ENCODE data around the gene SH2D7.

Gene SH2D7

GRCh38 chr15:78084449-78084750 lies 8.0 kb upstream of the SH2D7 start:
- TF ChIP-seq CTCF (conservative IDR thresholded peaks at IDR 0.05; ENCODE audit: low read depth, low read length): no peak
- no peak for DNase-seq (ENCODE audit: low read depth)
- H3K4me3 ChIP-seq (ENCODE audit: low read length): no peak overlapping the region

- no peak for DNase-seq (ENCODE audit: low read depth)
- no peak overlapping the region for H3K4me3 ChIP-seq (ENCODE audit: low read length)
- no peak for TF ChIP-seq CTCF (conservative IDR thresholded peaks at IDR 0.05; ENCODE audit: low read depth, low read length)
Measured at GRCh38 chr15:78085928-78086327, 6.4 kb upstream of the SH2D7 start.

- TF ChIP-seq CTCF (conservative IDR thresholded peaks at IDR 0.05; ENCODE audit: low read depth, low read length): no peak
- H3K4me3 ChIP-seq (ENCODE audit: low read length): no peak overlapping the region
- DNase-seq (ENCODE audit: low read depth): no peak
Measured at GRCh38 chr15:78087951-78088772, 4.2 kb upstream of the SH2D7 start.

- TF ChIP-seq CTCF (conservative IDR thresholded peaks at IDR 0.05; ENCODE audit: low read depth, low read length): no peak
- no peak overlapping the region for H3K4me3 ChIP-seq (ENCODE audit: low read length)
- no peak for DNase-seq (ENCODE audit: low read depth)
Measured at GRCh38 chr15:78088773-78089080, 3.6 kb upstream of the SH2D7 start.

DNA sequence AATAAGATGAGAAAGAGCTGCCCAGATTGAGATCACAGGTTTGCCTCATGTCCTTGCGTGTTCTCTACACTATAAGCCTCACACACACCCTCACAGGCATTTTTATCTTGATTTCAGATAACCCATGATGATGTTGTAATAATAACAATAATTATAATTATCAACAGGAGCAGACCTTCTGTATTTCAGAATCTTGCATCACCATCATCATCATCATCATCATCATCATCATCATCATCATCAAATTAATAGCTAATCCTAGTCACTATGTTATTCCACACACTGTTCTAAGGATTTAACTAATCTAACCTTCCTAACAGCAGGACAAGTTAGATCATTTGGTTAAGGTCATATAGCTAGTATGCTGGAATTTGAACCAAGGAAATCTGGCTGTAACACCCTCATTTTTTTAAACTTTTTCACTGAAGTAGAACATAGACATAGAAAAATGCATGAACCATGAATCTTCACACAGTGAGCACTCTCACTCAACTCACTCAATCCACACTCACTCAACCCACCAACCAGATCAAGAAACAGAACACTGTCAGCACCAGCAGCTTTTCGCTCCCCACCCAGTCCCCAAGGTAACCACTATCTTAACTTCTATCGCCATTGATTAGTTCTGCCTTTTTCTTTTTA lies 1.8 kb upstream of the SH2D7 start:
- no peak overlapping the region for H3K4me3 ChIP-seq (ENCODE audit: low read length)
- TF ChIP-seq CTCF (conservative IDR thresholded peaks at IDR 0.05; ENCODE audit: low read depth, low read length): no peak
- no peak for DNase-seq (ENCODE audit: low read depth)

DNA sequence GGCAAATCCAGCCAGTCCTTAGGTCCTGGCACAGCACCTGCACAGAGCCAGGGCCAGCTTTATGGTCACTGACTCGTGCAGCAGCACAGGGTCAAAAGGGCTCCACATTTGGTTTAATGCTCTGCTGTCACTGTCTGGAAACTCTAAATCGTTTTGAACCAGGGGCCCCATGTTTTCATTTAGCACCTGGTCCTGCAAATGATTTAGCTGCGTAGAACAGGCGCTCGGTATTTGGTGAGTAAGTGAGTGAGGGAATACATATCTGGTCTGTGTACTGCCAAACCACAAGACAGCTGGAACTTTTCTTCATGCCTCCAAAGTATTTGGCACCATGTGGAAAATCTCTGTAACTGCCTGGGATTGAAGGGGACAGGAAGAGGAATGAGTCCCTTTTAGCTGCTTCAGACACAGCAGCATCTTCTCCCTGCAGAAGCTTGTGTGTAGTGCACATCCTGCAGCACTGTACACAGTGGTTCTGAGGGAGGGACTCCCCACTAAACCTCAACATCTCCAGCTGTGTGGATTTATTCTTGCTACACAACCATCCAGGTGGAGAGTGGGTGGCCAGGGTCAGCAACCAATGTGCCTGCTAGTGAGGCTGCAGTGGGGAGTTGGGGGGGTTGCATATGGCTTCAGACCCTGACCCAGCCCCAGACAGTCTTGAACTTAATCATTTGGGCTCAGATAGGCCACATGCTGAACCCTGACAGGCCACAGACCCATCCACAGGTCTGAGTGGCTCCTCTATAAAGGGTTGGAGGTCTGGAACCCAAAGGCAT lies 1.1 kb downstream of the SH2D7 start:
- no peak for DNase-seq (ENCODE audit: low read depth)
- no peak for TF ChIP-seq CTCF (conservative IDR thresholded peaks at IDR 0.05; ENCODE audit: low read depth, low read length)
- H3K4me3 ChIP-seq (ENCODE audit: low read length): no peak overlapping the region

Data from retinal pigment epithelial cell (primary cell).